HG03565 (cell line): ENCODE results near the gene TMEM250.
"Not testable (repeated sequence)": the region's sequence is repeated elsewhere in the genome, so short reads cannot be mapped to it uniquely, and the experiment has no call there.

Source experiments
- ATAC-seq: cut with Tn5 transposase; IDR thresholded peaks from one replicate; pipeline ENCODE4 v1.9.1; 2021; ENCODE audit warnings: mild to moderate bottlenecking, moderate library complexity; ENCODE audit not compliant: unreplicated experiment

The TMEM250 gene

GRCh38 chr9:136114610-136115009 lies 4.1 kb downstream of the TMEM250 start:
- no peak for ATAC-seq

- no peak for ATAC-seq
These were observed 6.1 kb downstream of the TMEM250 start for GRCh38 chr9:136112541-136112940.

- ATAC-seq = no peak
These were observed 6.8 kb downstream of the TMEM250 start for GRCh38 chr9:136111910-136112309.

- ATAC-seq = no peak
These were observed 7.5 kb downstream of the TMEM250 start for GRCh38 chr9:136111190-136111589.

GRCh38 chr9:136110082-136111061 lies 8.3 kb downstream of the TMEM250 start:
- no peak for ATAC-seq

- ATAC-seq = peak; percentile 64
These were observed 9.2 kb downstream of the TMEM250 start for GRCh38 chr9:136109351-136110081.

GRCh38 chr9:136108648-136109266 lies 9.9 kb downstream of the TMEM250 start:
- no peak for ATAC-seq

GRCh38 chr9:136107953-136108647 lies 10.6 kb downstream of the TMEM250 start:
- ATAC-seq = no peak

- ATAC-seq = no peak
These were observed 11.3 kb downstream of the TMEM250 start for GRCh38 chr9:136107155-136107952.

GRCh38 chr9:136105398-136106135 lies 13.1 kb downstream of the TMEM250 start:
- ATAC-seq = no peak

- ATAC-seq = no peak
These were observed 13.8 kb downstream of the TMEM250 start for GRCh38 chr9:136104916-136105315.

GRCh38 chr9:136104488-136104800 lies 14.2 kb downstream of the TMEM250 start:
- ATAC-seq = no peak

- no peak for ATAC-seq
These were observed 14.8 kb downstream of the TMEM250 start for GRCh38 chr9:136103651-136104487.

GRCh38 chr9:136101615-136102074 lies 17.0 kb downstream of the TMEM250 start:
- ATAC-seq = not testable (repeated sequence)

GRCh38 chr9:136100700-136101614 lies 17.7 kb downstream of the TMEM250 start:
- no peak for ATAC-seq

- no peak for ATAC-seq
These were observed 19.1 kb downstream of the TMEM250 start for GRCh38 chr9:136099542-136099941.

GRCh38 chr9:136098844-136099243 lies 19.8 kb downstream of the TMEM250 start:
- ATAC-seq = no peak
